Daoy (cell line): ENCODE data around the gene TAF11L11. TPM values are rescaled to one million over a fixed set of nuclear protein-coding genes. Genes with fewer than 3 reads are reported as not detected.
"Not testable (repeated sequence)": the region's sequence is repeated elsewhere in the genome, so short reads cannot be mapped to it uniquely, and the experiment has no call there.

Source experiments
- DNase-seq: peaks from one replicate; pipeline ENCODE4 v3.0.0-alpha.2; 2015; ENCODE audit warnings: low read depth
- total RNA-seq: library from RNA; depleted of rRNA; stranded (reverse); fragments of >200 nt; shearing (Covaris generic); gene quantifications from 2 replicates; pipeline ENCODE4 v1.2.3, GENCODE V29; 2014; rRNA removed

The TAF11L11 gene
- not detected in 2 replicates for total RNA-seq

DNA sequence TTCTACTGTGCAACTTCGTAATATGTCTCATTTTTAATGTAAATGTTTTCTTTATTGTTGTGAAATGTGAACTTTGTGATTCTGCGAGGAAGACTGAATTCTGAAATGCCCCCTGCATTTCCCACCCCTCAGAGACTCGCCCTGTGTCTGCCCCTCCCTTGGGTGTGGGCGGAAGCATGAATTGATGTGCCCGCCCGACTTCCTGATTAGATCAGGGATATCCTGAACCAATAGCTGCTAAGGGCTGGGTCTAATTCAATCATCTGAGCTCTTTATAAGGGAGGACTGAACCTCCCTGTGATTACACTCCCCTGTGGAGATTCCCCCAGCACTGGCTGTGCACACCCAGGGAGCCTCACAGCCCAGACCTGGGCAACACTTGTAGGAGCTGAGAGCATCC, at the start of gene TAF11L11:
TAF11L11 (plus strand) TSS at position 304 of the 400 bp plus-strand sequence.
- not testable (repeated sequence) for DNase-seq

DNA sequence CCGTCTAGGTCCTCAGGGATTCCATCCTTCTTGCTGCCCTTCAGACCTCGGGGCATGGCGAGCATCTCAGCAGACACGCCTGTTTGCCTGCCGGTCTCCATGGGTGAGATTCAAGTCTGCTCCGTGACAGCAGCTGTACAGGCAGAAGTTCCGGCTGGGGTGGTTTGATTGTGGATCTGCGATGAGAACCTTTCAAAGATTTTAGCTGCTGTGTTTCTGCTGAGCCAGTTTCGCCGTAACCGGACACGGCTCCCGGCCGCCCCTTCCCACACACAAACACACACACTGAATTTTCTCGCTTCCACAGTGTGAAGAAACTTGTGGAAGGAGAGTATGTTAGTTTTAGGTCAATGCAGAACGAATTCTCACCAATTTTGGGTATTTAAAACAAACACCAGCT, 18.3 kb upstream of the TAF11L11 start, which contains the start of gene TAF11L7:
TAF11L7 (minus strand) TSS at position 101 of the 400 bp plus-strand sequence.
- not testable (repeated sequence) for DNase-seq

DNA sequence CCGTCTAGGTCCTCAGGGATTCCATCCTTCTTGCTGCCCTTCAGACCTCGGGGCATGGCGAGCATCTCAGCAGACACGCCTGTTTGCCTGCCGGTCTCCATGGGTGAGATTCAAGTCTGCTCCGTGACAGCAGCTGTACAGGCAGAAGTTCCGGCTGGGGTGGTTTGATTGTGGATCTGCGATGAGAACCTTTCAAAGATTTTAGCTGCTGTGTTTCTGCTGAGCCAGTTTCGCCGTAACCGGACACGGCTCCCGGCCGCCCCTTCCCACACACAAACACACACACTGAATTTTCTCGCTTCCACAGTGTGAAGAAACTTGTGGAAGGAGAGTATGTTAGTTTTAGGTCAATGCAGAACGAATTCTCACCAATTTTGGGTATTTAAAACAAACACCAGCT, 13.1 kb upstream of the TAF11L11 start, which contains the start of gene TAF11L8:
TAF11L8 (minus strand) TSS at position 101 of the 400 bp plus-strand sequence.
- not testable (repeated sequence) for DNase-seq

DNA sequence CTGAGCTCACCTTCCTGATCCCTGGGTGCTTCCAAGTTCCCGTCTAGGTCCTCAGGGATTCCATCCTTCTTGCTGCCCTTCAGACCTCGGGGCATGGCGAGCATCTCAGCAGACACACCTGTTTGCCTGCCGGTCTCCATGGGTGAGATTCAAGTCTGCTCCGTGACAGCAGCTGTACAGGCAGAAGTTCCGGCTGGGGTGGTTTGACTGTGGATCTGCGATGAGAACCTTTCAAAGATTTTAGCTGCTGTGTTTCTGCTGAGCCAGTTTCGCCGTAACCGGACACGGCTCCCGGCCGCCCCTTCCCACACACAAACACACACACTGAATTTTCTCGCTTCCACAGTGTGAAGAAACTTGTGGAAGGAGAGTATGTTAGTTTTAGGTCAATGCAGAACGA, 9.7 kb upstream of the TAF11L11 start, which contains the start of gene TAF11L9:
TAF11L9 (minus strand) TSS at position 140 of the 400 bp plus-strand sequence.
- not testable (repeated sequence) for DNase-seq

DNA sequence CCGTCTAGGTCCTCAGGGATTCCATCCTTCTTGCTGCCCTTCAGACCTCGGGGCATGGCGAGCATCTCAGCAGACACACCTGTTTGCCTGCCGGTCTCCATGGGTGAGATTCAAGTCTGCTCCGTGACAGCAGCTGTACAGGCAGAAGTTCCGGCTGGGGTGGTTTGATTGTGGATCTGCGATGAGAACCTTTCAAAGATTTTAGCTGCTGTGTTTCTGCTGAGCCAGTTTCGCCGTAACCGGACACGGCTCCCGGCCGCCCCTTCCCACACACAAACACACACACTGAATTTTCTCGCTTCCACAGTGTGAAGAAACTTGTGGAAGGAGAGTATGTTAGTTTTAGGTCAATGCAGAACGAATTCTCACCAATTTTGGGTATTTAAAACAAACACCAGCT, 6.3 kb upstream of the TAF11L11 start, which contains the start of gene TAF11L10:
TAF11L10 (minus strand) TSS at position 101 of the 400 bp plus-strand sequence.
- not testable (repeated sequence) for DNase-seq

DNA sequence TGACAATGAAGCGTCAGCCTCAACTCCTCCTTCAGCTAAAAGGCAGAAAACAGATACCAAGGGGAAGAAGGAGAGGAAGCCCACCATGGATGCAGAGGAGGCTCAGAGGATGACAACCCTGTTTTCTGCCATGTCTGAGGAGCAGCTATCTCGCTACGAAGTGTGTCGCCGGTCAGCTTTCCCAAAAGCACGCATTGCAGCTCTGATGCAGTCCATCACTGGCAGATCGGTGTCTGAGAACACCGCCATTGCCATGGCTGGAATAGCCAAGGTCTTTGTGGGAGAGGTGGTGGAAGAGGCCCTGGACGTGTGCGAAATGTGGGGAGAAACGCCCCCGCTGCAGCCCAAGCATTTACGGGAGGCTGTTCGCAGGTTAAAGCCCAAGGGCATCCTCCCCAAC, 968 bp downstream of the TAF11L11 start:
- no peak for DNase-seq

DNA sequence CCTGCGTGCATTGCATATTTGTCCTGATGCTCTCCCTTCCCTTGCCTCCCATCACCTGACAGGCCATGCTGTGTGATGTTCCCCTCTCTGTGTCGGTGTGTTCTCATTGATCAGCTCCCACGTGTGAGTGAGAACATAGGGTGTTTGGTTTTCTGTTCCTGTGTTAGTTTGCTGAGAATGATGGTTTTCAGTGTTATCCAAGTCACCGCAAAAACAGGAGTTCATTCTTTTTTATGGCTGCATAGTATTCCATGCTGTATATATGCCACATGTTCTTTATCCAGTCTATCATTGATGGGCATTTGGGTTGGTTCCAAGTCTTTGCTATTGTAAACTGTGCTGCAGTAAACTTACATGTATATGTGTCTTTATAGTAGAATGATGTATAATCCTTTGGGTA, 3.5 kb downstream of the TAF11L11 start:
- DNase-seq = not testable (repeated sequence)

DNA sequence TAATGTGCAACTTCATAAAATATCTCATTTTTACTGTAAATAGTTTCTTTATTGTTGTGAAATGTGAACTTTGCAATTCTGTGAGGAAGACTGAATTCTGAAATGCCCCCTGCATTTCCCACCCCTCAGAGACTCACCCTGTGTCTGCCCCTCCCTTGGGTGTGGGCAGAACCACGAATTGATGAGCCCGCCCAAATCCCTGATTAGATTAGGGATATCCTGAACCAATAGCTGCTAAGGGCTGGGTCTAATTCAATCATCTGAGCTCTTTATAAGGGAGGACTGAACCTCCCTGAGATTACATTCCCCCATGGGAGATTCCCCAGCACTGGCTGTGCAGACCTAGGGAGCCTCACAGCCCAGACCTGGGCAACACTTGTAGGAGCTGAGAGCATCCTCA, 6.1 kb downstream of the TAF11L11 start, which contains the start of gene TAF11L12:
TAF11L12 (plus strand) TSS at position 301 of the 400 bp plus-strand sequence.
- not testable (repeated sequence) for DNase-seq

DNA sequence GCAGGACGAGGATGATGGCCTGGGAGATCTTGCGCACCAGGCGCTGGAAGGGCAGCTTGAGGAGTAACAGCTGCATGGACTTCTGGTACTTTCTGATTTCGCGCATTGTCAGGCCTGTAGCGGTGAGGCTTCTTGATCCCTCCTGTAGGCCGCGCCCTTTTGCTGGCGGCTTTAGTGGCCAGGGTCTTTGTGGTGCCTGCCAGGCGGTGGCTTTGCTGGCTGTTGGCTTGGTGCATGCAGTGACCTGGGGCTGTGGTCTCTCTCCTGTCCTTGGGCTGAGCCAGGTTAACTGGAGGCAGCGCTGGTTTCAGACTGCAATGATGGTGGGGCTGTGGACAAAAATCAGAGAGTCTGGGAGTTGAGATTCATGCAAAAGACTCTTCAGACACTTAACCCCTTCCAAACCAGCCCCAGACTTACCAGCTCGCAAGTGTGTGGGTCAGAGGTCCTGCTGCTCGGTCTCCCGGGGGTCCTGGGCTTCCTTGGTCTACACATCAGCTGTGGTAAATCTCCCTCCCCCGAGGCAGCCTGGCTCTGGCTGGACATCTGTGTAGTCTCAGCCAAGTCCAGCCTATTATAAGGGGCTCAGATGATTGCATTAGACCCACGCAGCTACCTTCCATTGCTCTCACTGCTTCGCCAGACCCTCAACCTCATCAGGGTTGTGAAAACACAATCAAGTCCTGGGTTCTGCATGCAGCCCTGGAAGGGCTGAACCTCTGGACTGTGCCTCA, 11.1 kb downstream of the TAF11L11 start:
- no peak for DNase-seq

DNA sequence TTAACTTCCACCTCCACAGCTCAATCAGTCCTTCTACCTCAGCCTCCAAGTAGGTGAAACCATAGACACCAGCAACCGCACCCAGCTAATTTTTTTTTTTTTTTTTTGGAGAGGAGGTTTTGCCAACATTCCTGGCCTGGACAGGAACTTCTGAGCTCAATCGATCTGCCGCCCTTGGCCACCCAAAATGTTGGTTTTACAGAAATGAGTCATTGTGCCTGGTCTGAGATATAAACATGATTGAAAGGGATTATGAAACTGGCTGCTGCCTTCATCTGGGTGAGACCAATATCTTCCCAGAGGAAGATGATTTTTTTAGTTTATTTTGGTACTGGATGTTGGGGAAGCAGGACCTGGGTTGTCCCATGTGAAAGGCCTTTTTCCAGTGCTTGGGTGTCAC, 15.4 kb downstream of the TAF11L11 start:
- DNase-seq = peak; percentile 30

DNA sequence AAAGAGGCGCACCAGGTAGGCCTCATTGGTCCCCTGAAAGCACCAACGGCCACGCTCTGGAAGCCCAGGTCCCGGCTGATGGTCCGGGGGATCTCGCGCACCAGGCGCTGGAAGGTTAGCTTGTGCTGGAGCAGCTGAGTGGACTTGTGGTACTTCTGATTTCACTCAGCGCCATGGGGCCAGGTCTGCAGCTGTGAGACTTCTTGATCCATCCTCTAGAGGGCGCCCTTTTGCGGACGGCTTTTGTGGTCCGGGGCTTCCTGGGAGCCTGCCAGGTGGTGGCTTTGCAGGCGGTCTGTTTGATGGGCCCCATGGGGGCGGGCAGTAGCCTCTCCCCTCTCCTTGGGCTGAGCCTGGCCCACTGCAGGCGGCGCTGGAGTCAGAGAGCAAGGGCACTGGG, 16.6 kb downstream of the TAF11L11 start:
- DNase-seq = peak; percentile 33

DNA sequence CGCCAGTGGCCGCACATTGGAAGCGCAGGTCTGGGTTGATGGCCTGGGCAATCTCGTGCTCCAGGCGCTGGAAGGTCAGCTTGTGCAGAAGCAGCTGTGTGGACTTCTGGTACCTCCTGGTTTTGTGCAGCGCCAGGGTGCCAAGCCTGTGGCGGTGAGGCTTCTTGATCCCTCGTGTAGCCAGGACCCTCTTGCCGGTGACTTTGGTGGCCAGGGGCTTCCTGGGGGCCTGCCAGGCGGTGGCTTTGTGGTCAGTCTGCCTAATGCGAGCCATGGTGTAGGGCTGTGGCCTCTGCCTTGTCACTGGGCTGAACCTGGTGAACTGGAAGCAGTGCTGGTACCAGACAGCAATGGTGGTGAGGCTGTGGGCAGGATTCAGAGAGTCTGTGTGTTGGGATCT, 21.7 kb downstream of the TAF11L11 start:
- DNase-seq = no peak

DNA sequence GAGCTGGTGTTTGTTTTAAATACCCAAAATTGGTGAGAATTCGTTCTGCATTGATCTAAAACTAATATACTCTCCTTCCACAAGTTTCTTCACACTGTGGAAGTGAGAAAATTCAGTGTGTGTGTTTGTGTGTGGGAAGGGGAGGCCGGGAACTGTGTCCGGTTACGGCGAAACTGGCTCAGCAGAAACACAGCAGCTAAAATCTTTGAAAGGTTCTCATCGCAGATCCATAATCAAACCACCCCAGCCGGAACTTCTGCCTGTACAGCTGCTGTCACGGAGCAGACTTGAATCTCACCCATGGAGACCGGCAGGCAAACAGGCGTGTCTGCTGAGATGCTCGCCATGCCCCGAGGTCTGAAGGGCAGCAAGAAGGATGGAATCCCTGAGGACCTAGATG, 27.8 kb downstream of the TAF11L11 start, which contains the start of gene TAF11L13:
TAF11L13 (plus strand) TSS at position 301 of the 400 bp plus-strand sequence.
- DNase-seq = not testable (repeated sequence)

DNA sequence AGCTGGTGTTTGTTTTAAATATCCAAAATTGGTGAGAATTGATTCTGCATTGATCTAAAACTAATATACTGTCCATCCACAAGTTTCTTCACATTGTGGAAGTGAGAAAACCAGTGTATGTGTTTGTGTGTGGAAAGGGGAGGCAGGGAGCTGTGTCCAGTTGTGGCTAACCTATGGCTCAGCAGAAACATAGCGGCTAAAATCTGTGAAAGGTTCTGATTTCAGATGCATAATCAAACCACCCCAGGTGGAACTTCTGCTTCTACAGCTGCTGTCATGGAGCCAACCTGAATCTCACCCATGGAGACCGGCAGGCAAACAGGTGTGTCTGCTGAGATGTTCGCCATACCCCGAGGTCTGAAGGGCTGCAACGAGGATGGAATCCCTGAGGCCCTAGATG, 30.2 kb downstream of the TAF11L11 start, which contains the start of gene TAF11L14:
TAF11L14 (plus strand) TSS at position 301 of the 400 bp plus-strand sequence.
- no peak for DNase-seq

DNA sequence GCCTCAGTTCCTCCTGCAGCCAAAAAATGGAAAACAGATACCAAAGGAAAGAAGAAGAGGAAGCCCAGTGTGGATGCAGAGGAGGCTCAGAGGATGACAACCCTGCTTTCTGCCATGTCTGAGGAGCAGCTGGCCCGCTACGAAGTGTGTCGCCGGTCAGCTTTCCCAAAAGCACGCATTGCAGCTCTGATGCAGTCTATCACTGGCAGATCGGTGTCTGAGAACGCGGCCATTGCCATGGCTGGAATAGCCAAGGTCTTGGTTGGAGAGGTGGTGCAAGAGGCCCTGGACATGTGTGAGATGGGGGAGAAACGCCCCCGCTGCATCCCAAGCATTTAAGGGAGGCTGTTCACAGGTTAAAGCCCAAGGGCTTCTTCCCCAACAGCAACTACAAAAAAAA, 45.2 kb downstream of the TAF11L11 start:
- not testable (repeated sequence) for DNase-seq

DNA sequence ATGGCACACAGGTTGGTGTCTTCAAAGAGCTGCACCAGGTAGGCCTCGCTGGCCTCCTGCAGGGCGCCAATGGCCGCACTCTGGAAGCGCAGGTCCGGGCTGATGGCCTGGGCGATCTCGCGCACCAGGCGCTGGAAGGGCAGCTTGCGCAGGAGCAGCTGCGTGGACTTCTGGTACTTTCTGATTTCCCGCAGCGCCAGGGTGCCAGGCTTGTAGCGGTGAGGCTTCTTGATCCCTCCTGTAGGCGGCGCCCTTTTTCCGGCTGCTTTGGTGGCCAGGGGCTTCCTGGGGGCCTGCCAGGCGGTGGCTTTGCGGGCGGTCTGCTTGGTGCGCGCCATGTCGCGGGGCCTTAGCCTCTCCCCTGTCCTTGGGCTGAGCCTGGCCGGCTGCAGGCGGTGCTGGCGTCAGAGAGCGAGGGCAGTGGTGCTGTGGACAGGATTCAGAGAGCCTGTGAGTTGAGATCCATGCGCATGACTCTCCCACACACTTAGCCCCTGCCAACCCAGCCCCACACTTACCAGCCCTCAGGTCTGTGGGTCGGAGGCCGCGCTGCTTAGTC, 51.3 kb downstream of the TAF11L11 start:
- peak; percentile 18 for DNase-seq

Other genes starting within 250 kb of the TAF11L11 start
- gene TAF11L2, start 106.0 kb upstream of the TAF11L11 start, total RNA-seq = not detected in 2 replicates
- not detected in 2 replicates for gene TAF11L3, start 85.8 kb upstream of the TAF11L11 start, total RNA-seq
- gene TAF11L4, start 82.4 kb upstream of the TAF11L11 start, total RNA-seq = not detected in 2 replicates
- gene TAF11L5, start 78.9 kb upstream of the TAF11L11 start, total RNA-seq = not detected in 2 replicates
- gene TAF11L6, start 75.5 kb upstream of the TAF11L11 start, total RNA-seq = not detected in 2 replicates
- gene TAF11L7, start 18.4 kb upstream of the TAF11L11 start, total RNA-seq = not detected in 2 replicates
- gene TAF11L8, start 13.2 kb upstream of the TAF11L11 start, total RNA-seq = not detected in 2 replicates
- not detected in 2 replicates for gene TAF11L9, start 9.8 kb upstream of the TAF11L11 start, total RNA-seq
- not detected in 2 replicates for gene TAF11L10, start 6.4 kb upstream of the TAF11L11 start, total RNA-seq
- gene TAF11L12, start 6.2 kb downstream of the TAF11L11 start, total RNA-seq = not detected in 2 replicates
- 0.17 TPM in 1 of 2 replicates, not detected in the other for gene TAF11L13, start 27.9 kb downstream of the TAF11L11 start, total RNA-seq
- gene TAF11L14, start 30.3 kb downstream of the TAF11L11 start, total RNA-seq = not detected in 2 replicates